Right forelimb (tissue), 1 donor: ENCODE measurements around the gene GRIA4.
"Not testable (repeated sequence)": the region's sequence is repeated elsewhere in the genome, so short reads cannot be mapped to it uniquely, and the experiment has no call there.

Experiments used
- DNase-seq: peaks from one replicate; pipeline ENCODE4 v3.0.0-alpha.2; 2018

The GRIA4 gene

GRCh38 chr11:105720096-105720495, 110.2 kb downstream of the GRIA4 start:
- DNase-seq = no peak

- no peak for DNase-seq
These were observed 113.4 kb downstream of the GRIA4 start for GRCh38 chr11:105723269-105723668.

- no peak for DNase-seq
These were observed 122.7 kb downstream of the GRIA4 start for GRCh38 chr11:105732611-105733010.

- no peak for DNase-seq
These were observed 124.6 kb downstream of the GRIA4 start for GRCh38 chr11:105734426-105734825.

- no peak for DNase-seq
These were observed 128.4 kb downstream of the GRIA4 start for GRCh38 chr11:105738251-105738650.

GRCh38 chr11:105738986-105739795, 129.3 kb downstream of the GRIA4 start:
- no peak for DNase-seq

GRCh38 chr11:105740164-105740903, 130.5 kb downstream of the GRIA4 start:
- no peak for DNase-seq

GRCh38 chr11:105741488-105742020, 131.7 kb downstream of the GRIA4 start:
- DNase-seq = no peak

- no peak for DNase-seq
These were observed 144.4 kb downstream of the GRIA4 start for GRCh38 chr11:105754260-105754659.

- no peak for DNase-seq
These were observed 144.8 kb downstream of the GRIA4 start for GRCh38 chr11:105754716-105755115.

- DNase-seq = no peak
These were observed 147.2 kb downstream of the GRIA4 start for GRCh38 chr11:105757107-105757506.

- DNase-seq = no peak
These were observed 153.7 kb downstream of the GRIA4 start for GRCh38 chr11:105763594-105763993.

GRCh38 chr11:105767931-105768330, 158.1 kb downstream of the GRIA4 start:
- no peak for DNase-seq

- no peak for DNase-seq
These were observed 159.8 kb downstream of the GRIA4 start for GRCh38 chr11:105769627-105770026.

GRCh38 chr11:105773452-105773851, 163.6 kb downstream of the GRIA4 start:
- not testable (repeated sequence) for DNase-seq

- DNase-seq = no peak
These were observed 165.0 kb downstream of the GRIA4 start for GRCh38 chr11:105774899-105775298.

- DNase-seq = no peak
These were observed 171.1 kb downstream of the GRIA4 start for GRCh38 chr11:105780781-105781525.

- no peak for DNase-seq
These were observed 171.9 kb downstream of the GRIA4 start for GRCh38 chr11:105781807-105782206.

- DNase-seq = no peak
These were observed 173.3 kb downstream of the GRIA4 start for GRCh38 chr11:105783216-105783615.

- DNase-seq = not testable (repeated sequence)
These were observed 176.0 kb downstream of the GRIA4 start for GRCh38 chr11:105785850-105786249.

- no peak for DNase-seq
These were observed 176.9 kb downstream of the GRIA4 start for GRCh38 chr11:105786741-105787140.

- no peak for DNase-seq
These were observed 179.9 kb downstream of the GRIA4 start for GRCh38 chr11:105789579-105790420.
